Epithelial cell of prostate (primary cell): Measurements from ENCODE around the gene KLHL18.
A peak's percentile ranks its signal among the peaks of the same experiment; 100 is the strongest.
"Not testable (repeated sequence)": the region's sequence is repeated elsewhere in the genome, so short reads cannot be mapped to it uniquely, and the experiment has no call there.

Source experiments
- DNase-seq: peaks from one replicate; pipeline ENCODE4 v3.0.0-alpha.2; 2011; ENCODE audit warnings: low read depth, low spot score
- H3K27ac ChIP-seq: fragments of 450-650 bp; 2 replicates; pipeline ENCODE4 v1.5.1; 2017; ENCODE audit warnings: mild to moderate bottlenecking

KLHL18 gene

GRCh38 chr3:47282424-47283192, at the start of gene KLHL18, which contains the start of gene KIF9:
Gene KLHL18 (plus strand): TSS chr3:47282944. CDS start chr3:47282966, 22 bp downstream.
Gene KIF9 (minus strand): TSS chr3:47282799. CDS start chr3:47277374, 5,425 bp downstream.
- peak; percentile 71 for DNase-seq
- peak within 1 kb of the TSS; percentile 94 for H3K27ac ChIP-seq

DNA sequence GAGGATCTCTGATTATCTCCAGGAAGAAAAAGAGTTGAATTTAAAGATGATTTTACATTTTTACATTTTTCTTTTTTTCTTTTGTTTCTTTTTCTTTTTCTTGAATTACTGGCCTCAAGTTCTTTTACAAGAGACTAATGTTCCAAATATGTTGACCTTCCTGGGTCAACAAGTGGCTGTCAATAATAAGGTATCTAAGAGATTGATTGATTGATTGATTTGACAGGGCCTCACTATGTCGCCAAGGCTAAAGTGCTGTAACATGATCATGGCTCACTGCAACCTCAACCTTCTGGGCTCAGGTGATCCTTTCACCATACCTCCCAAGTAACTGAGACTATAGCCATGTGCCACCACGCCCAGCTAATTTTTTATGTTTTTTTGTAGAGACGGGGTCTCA, 44.7 kb upstream of the KLHL18 start:
- DNase-seq = no peak
- H3K27ac ChIP-seq = no peak overlapping the region

GRCh38 chr3:47239929-47240328, 42.8 kb upstream of the KLHL18 start:
- no peak for DNase-seq
- no peak overlapping the region for H3K27ac ChIP-seq

DNA sequence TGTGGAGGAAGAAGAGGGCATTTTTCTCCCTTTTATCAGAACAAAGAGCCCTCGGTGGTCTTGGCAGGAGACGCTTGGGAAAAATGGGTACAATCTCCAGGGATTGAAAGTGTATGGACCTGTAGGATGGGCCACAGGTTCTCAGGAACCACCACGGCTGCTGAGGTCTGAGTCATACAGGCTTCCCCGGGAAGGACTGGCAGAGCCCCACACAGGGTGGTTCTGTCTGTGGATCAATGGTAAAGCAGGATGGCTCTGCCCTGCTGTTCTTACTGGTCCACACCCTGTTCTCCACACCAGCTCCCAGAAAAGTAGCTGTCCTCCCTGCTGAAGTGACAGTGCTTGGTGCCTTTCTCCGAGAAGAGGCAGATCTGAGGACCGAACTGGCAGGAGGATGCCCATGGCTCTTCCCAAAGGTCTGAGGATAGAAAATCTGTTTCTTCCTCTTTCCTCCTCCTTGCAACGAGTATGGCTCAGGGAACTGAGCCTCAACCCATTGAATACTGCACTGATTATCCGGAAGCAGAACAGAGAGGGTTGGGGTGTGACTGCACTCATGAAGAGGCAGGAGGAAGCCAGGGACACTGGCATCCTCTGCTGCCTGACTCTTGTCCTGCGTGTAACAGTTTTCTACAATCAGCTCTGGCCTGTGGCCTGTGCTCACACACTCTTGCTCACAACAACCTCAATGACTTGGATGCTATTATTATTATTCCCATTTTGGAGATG, 39.2 kb upstream of the KLHL18 start:
- DNase-seq = no peak
- no peak overlapping the region for H3K27ac ChIP-seq

- H3K27ac ChIP-seq = no peak overlapping the region
- DNase-seq = no peak
These were observed 38.1 kb upstream of the KLHL18 start for GRCh38 chr3:47244531-47245100.

GRCh38 chr3:47245271-47245670, 37.5 kb upstream of the KLHL18 start:
- DNase-seq = no peak
- no peak overlapping the region for H3K27ac ChIP-seq

DNA sequence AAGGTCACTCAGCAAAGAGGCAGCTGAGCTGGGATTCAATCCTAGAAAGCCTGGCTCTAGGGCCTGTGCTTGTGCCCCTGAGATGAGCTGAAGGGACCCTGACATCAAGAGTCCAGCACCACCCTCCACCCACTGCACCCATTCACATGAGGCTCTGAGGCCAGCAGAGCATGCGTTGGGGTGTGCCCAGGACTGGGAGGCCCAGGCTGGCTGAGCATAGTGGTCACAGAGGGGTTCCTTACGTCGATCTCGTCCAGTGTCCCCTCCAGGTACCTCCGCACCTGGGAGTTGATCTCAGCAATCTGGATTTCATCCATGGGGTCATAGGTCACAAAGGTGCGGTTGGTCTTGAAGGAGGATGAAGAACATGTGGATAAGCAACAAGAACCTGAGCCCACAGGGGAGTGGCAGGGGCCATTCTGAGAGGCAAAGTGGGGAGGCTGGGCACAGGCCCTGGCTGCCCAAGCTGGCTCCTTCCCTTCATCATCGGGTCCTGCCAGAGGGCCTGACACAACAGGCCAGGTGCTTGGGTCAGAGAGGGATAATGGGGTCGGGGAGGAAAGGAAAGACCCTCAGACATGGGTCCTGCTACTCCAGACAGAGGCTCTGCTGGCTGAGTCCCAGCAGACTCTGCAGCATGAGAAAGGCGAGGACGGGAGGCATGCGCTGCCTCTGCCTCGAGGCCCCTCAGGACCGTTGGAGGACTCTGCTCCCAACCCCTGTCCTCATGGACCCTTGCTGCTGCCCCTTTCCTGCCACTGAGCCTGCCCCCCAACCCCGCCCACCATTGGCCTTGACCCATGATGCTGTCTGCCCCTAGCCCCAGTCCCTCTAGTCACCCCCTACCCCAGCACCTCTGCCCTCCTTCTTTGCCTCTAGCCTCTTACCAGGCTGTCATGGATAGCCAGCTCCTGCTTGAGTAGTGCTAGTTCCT, 35.3 kb upstream of the KLHL18 start:
- no peak overlapping the region for H3K27ac ChIP-seq
- DNase-seq = no peak

DNA sequence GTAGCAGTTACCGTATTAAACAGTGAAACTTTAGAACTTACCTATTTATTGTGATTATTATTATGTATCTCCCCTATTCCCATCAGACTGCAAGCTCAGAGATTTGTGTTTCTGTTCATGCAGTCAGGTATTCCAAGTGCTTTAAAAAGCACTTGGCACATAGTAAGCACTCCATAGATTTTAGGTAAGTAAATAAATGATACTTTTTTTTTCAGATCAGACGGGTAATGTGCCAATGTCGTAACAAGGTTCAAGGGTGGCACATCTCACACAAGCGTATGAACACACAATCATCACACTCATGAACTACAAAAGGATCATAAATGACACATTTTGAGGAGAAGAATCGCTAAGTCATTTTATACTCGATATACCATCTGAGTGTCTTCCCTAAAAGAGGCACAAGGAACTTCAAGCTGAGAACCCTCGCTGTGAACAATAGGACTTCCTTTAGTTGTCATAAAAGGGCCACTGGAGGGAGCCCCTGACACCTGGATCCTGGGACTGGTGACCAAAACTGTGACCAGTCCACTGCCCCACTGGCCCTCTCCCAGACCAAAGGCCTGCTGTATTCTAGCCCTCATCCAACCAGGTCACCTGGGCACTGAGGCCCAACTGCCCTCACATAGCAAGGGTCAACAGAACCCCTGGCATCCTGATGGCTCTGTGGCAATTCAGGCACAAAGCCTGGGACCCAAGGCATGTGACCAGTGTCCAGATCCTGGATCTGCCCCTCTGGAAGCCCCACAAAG, 32.3 kb upstream of the KLHL18 start:
- H3K27ac ChIP-seq = no peak overlapping the region
- no peak for DNase-seq

- not testable (repeated sequence) for DNase-seq, H3K27ac ChIP-seq
These were observed 31.7 kb upstream of the KLHL18 start for GRCh38 chr3:47251085-47251484.

- H3K27ac ChIP-seq = no peak overlapping the region
- DNase-seq = no peak
These were observed 31.1 kb upstream of the KLHL18 start for GRCh38 chr3:47251689-47252088.

DNA sequence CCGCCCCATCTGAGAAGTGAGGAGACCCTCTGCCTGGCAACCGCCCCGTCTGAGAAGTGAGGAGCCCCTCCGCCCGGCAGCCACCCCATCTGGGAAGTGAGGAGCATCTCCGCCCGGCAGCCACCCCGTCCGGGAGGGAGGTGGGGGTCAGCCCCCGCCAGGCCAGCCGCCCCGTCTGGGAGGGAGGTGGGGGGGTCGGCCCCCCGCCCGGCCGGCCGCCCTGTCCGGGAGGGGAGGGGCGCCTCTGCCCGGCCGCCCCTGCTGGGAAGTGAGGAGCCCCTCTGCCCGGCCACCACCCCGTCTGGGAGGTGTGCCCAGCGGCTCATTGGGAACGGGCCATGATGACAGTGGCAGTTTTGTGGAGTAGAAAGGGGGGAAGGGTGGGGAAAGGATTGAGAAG, 26.4 kb upstream of the KLHL18 start:
- DNase-seq, H3K27ac ChIP-seq: not testable (repeated sequence)

- H3K27ac ChIP-seq = no peak overlapping the region
- DNase-seq = no peak
These were observed 23.6 kb upstream of the KLHL18 start for GRCh38 chr3:47259114-47259513.

GRCh38 chr3:47260605-47261004, 22.1 kb upstream of the KLHL18 start:
- no peak overlapping the region for H3K27ac ChIP-seq

GRCh38 chr3:47261301-47261700, 21.4 kb upstream of the KLHL18 start:
- no peak overlapping the region for H3K27ac ChIP-seq
- peak; percentile 24 for DNase-seq

More at GRCh38 chr3:47260605-47261004, 22.1 kb upstream of the KLHL18 start:
- DNase-seq = no peak

- no peak for DNase-seq
- H3K27ac ChIP-seq = no peak overlapping the region
These were observed 17.7 kb upstream of the KLHL18 start for GRCh38 chr3:47265008-47265407.

GRCh38 chr3:47265725-47266428, 16.9 kb upstream of the KLHL18 start:
- no peak overlapping the region for H3K27ac ChIP-seq
- no peak for DNase-seq

DNA sequence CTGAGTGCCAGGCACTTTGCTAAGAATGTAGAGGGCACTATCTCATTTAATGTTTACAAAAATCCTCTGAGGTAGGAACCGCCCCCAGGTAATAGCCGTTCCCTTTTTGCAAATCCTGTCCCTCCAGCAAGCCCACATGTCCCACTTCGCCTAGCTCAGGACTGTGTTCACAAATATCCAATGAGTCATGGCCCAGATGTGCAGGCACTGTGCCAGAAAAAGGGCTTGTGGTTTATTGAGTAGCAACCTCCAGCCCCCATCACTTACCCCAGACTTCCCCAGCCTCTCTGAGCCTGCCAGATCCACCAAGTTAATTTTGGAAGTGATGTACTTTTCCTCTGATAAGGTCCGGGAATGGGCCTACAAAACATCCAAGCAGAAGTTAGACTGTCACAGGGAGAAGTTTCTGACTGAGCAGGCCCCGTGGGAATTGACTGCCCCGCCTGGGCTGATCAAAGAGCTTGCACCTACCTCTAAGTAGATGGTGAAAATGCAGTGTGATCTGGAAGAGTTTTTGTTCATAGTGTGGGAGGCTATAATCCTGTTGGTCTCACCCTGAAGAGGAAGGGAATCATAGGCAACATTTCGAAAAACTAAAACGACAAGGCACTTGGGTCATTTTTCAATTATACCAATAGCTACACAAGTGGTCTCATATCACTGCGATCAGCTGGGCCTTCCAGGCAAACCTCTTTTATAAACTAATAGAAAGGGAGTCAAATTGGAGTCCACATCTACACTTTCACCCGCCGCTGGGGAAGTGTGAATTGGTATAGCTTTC, 15.8 kb upstream of the KLHL18 start:
- no peak overlapping the region for H3K27ac ChIP-seq
- peak; percentile 56 for DNase-seq

- H3K27ac ChIP-seq = no peak overlapping the region
- DNase-seq = no peak
These were observed 15.3 kb upstream of the KLHL18 start for GRCh38 chr3:47267490-47267824.
